Liver (tissue), 9 donors: ENCODE measurements around the gene TEX44. TPM values are rescaled to one million over a fixed set of nuclear protein-coding genes. Genes with fewer than 3 reads are reported as not detected.

Source experiments
- DNase-seq: peaks from one replicate; pipeline ENCODE4 v3.0.0-alpha.2; 2017; ENCODE audit warnings: low spot score
- H3K27ac ChIP-seq, 2 donors: one replicate each; pipeline ENCODE4 v1.7.0; 2013; ENCODE audit warnings: inconsistent platforms in 2 of 2, low read length in 2 of 2, control low read depth in 1 of 2, low read depth in 1 of 2, mild to moderate bottlenecking in 1 of 2
- H3K27me3 ChIP-seq, 4 donors: one replicate each; pipeline versions ENCODE4 v1.6.1 to v1.7.0; 2013; ENCODE audit warnings: low read length in 3 of 4, inconsistent platforms in 1 of 4, mild to moderate bottlenecking in 1 of 4, moderate library complexity in 1 of 4; ENCODE audit not compliant: control insufficient read depth in 4 of 4, insufficient read depth in 4 of 4
- H3K36me3 ChIP-seq, 4 donors: one replicate each; pipeline versions ENCODE4 v1.6.1 to v1.7.0; 2013; ENCODE audit warnings: low read length in 3 of 4, mild to moderate bottlenecking in 3 of 4, low read depth in 1 of 4, moderate library complexity in 1 of 4; ENCODE audit not compliant: control insufficient read depth in 4 of 4, insufficient read depth in 3 of 4
- H3K4me1 ChIP-seq, 4 donors: one replicate each; pipeline versions ENCODE4 v1.6.1 to v1.7.0; 2013; ENCODE audit warnings: low read length in 3 of 4, mild to moderate bottlenecking in 3 of 4, moderate library complexity in 1 of 4; ENCODE audit not compliant: control insufficient read depth in 4 of 4, insufficient read depth in 4 of 4
- H3K4me3 ChIP-seq, 3 donors: one replicate each; pipeline versions ENCODE4 v1.6.1 to v1.7.0; 2013; ENCODE audit warnings: low read length in 3 of 3, control low read depth in 1 of 3, low read depth in 1 of 3, mild to moderate bottlenecking in 1 of 3
- H3K9ac ChIP-seq, 2 donors: one replicate each; pipeline ENCODE4 v1.7.0; 2013; ENCODE audit warnings: low read length in 2 of 2, mild to moderate bottlenecking in 2 of 2, moderate library complexity in 2 of 2, control low read depth in 1 of 2, low read depth in 1 of 2
- H3K9me3 ChIP-seq, 4 donors: one replicate each; pipeline versions ENCODE4 v1.6.1 to v1.7.0; 2013; ENCODE audit warnings: low read length in 3 of 4; ENCODE audit not compliant: control insufficient read depth in 4 of 4
- EGR1 ChIP-seq, 2 donors: IDR thresholded peaks; 2 replicates each; pipeline ENCODE4 v1.6.1; 2016 to 2018; ENCODE audit warnings: antibody characterized with exemption in 2 of 2, low read depth in 2 of 2
- FOXA1 ChIP-seq: IDR thresholded peaks from 2 replicates; pipeline ENCODE4 v1.6.1; 2016; ENCODE audit warnings: antibody characterized with exemption
- FOXA2 ChIP-seq: IDR thresholded peaks from 2 replicates; pipeline ENCODE4 v1.6.1; 2016; ENCODE audit warnings: antibody characterized with exemption
- GABPA ChIP-seq, 2 donors: IDR thresholded peaks in 1 of 2; conservative IDR thresholded peaks in 1 of 2; 2 replicates each; pipeline ENCODE4 v1.6.1; 2016; ENCODE audit warnings: antibody characterized with exemption in 2 of 2, mild to moderate bottlenecking in 1 of 2, moderate library complexity in 1 of 2
- HNF4A ChIP-seq, 2 donors: conservative IDR thresholded peaks; 2 replicates each; pipeline ENCODE4 v1.6.1; 2016; ENCODE audit warnings: antibody characterized with exemption in 2 of 2, mild to moderate bottlenecking in 2 of 2
- NR2F2 ChIP-seq: IDR thresholded peaks from 2 replicates; pipeline ENCODE4 v1.6.1; 2016; ENCODE audit warnings: antibody characterized with exemption
- RAD21 ChIP-seq, 2 donors: IDR thresholded peaks; 2 replicates each; pipeline ENCODE4 v1.6.1; 2016; ENCODE audit warnings: antibody characterized with exemption in 2 of 2, mild to moderate bottlenecking in 2 of 2
- RXRA ChIP-seq, 2 donors: IDR thresholded peaks; 2 replicates each; pipeline ENCODE4 v1.6.1; 2017 to 2018; ENCODE audit warnings: antibody characterized with exemption in 2 of 2, mild to moderate bottlenecking in 1 of 2
- SP1 ChIP-seq: IDR thresholded peaks from 2 replicates; pipeline ENCODE4 v1.6.1; 2018; ENCODE audit warnings: antibody characterized with exemption, mild to moderate bottlenecking
- TAF1 ChIP-seq: conservative IDR thresholded peaks from 2 replicates; pipeline ENCODE4 v1.6.1; 2016; ENCODE audit warnings: antibody characterized with exemption, mild to moderate bottlenecking
- YY1 ChIP-seq: IDR thresholded peaks from 2 replicates; pipeline ENCODE4 v1.6.1; 2016; ENCODE audit warnings: antibody characterized with exemption, mild to moderate bottlenecking
- WGBS: extraction: QIAGEN DNeasy Blood & Tissue Kit; methylation state at CpG from one replicate; pipeline ENCODE4 v1.1.7; 2013; 5-methylcytosine and 5-hydroxymethylcytosine counted together
- polyA plus RNA-seq, 2 donors: library from polyadenylated mRNA; stranded (reverse) in 1 of 2; unstranded in 1 of 2; fragments of 200-250 nt in 1 of 2; fragments of >200 nt in 1 of 2; fragmentation: Nextera tagmentation in 1 of 2; extraction: Ambion mirVana in 1 of 2; gene quantifications; one replicate each; pipeline versions ENCODE4 v1.2.1 to v1.2.3, GENCODE V29; 2013 to 2015
- total RNA-seq, 2 donors: library from RNA; depleted of rRNA; stranded (reverse); fragments of >200 nt; gene quantifications; one replicate each; pipeline ENCODE4 v1.2.3, GENCODE V29; 2014
- TF ChIP-seq, protein P1 (sequence below): IDR thresholded peaks from 2 replicates; pipeline ENCODE4 v1.6.1; 2016; ENCODE audit warnings: antibody characterized with exemption
- TF ChIP-seq, protein P2 (sequence below): fragments of 150-350 bp; IDR thresholded peaks from 2 replicates; pipeline ENCODE4 v1.5.1; 2017; ENCODE audit warnings: improper control_type of control experiment, low read depth, low read length; ENCODE audit not compliant: missing input control
- TF ChIP-seq, protein P3 (sequence below): IDR thresholded peaks from 2 replicates; pipeline ENCODE4 v1.6.1; 2016; ENCODE audit warnings: antibody characterized with exemption
- TF ChIP-seq, protein P4 (sequence below): IDR thresholded peaks from 2 replicates; pipeline ENCODE4 v1.6.1; 2016; ENCODE audit warnings: antibody characterized with exemption
- donor health status: healthy.
- donor health status: healthy.
- donor health status: healthy.
- donor health status: healthy.
- donor health status: healthy.

Gene TEX44
- total and polyA plus RNA-seq, 4 donors, result not detected

DNA sequence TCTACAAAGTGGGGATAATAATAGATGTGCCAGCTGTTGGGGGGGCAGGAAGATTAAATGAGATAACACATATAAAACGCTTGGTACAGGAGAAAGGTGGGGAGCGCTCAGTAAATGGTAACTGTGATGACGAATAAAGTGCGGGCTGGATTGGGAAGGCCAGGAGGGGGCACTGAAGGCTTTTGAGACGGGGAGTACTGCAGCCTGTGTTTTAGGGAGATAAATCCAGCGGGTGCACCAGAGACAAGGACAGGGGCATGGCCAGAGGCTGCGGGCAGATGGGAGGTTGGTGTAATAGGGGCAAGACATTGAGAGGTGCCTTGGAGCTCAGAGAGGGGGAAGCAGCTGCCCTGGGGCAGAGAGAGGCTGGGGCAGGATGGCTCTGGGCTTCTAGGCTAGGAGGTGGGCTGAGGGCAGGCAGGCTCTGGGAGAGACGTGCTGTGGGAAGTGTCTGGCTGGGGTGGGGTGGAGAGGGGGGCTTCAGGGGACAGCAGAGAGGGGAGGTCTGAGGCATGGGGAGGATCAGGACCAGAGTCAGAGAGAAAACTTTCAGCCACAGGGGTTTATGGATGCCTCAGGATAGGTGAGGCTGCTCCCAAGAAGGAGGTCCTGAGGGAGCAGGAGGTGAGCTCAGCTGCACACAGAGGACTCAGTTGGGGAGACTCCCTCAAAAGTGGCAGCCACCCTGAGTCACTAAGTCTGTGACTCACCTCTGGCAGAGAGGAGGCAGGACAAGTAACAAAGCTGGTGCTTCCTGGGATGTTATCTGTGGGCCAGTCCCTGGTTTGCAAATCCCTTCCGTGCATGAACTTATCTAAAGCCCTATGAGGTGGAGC, 18.8 kb downstream of the TEX44 start:
- peak in 1 of 2 donors; percentile 11 for TF ChIP-seq RAD21 (IDR thresholded peaks at IDR 0.05)
- TF ChIP-seq, protein P1, sequence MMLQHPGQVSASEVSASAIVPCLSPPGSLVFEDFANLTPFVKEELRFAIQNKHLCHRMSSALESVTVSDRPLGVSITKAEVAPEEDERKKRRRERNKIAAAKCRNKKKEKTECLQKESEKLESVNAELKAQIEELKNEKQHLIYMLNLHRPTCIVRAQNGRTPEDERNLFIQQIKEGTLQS, result no peak

DNA sequence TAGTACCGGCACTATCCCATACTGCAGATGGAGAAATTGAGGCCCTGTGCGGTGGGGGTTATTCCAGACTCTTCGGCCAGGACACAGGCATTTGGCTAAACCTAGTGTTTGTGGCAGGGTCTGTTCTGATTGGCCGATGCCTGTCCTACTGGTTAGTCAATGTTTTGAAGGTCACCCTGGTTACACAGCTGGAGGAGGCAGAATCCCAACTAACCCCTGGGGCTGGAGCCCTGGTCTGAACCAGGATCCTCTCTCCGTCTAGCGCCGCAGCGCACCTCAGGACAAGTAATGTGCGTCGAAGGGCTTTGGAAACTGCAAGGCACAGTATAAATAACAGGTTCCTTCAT, 19.4 kb downstream of the TEX44 start:
- Histone ChIP-seq H3K27ac (peak overlapping the region in 1 of 2 donors; percentile 9), H3K27me3 (peaks cover 0 to 6% (median 0%) of the 10 kb centered on the region in 4 donors), H3K9ac (no peak overlapping the region), H3K36me3 (no peaks in the 10 kb centered on the region), H3K4me3 (no peak overlapping the region), H3K9me3 (no peaks in the 10 kb centered on the region), H3K4me1 (peaks cover 6 to 21% (median 16%) of the 10 kb centered on the region in 4 donors)
- 36% methylated on average over 10 of the region's 10 CpGs for WGBS
- DNase-seq, result no peak
- TF ChIP-seq RAD21 (IDR thresholded peaks at IDR 0.05), result no peak
- no peak for TF ChIP-seq FOXA1
- no peak for TF ChIP-seq TAF1
- TF ChIP-seq, protein P2, sequence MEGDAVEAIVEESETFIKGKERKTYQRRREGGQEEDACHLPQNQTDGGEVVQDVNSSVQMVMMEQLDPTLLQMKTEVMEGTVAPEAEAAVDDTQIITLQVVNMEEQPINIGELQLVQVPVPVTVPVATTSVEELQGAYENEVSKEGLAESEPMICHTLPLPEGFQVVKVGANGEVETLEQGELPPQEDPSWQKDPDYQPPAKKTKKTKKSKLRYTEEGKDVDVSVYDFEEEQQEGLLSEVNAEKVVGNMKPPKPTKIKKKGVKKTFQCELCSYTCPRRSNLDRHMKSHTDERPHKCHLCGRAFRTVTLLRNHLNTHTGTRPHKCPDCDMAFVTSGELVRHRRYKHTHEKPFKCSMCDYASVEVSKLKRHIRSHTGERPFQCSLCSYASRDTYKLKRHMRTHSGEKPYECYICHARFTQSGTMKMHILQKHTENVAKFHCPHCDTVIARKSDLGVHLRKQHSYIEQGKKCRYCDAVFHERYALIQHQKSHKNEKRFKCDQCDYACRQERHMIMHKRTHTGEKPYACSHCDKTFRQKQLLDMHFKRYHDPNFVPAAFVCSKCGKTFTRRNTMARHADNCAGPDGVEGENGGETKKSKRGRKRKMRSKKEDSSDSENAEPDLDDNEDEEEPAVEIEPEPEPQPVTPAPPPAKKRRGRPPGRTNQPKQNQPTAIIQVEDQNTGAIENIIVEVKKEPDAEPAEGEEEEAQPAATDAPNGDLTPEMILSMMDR, result no peak
- no peak for TF ChIP-seq YY1
- no peak for TF ChIP-seq SP1
- no peak for TF ChIP-seq GABPA (IDR thresholded peaks at IDR 0.05 in 1 of 2, conservative IDR thresholded peaks at IDR 0.05 in 1 of 2)
- no peak for TF ChIP-seq EGR1 (IDR thresholded peaks at IDR 0.05; ENCODE audit: low read depth in 2 of 2)
- no peak for TF ChIP-seq FOXA2
- TF ChIP-seq HNF4A (conservative IDR thresholded peaks at IDR 0.05), result no peak
- no peak for TF ChIP-seq NR2F2

More for the DNA sequence above, 18.8 kb downstream of the TEX44 start:
- Histone ChIP-seq H3K9me3 (no peaks in the 10 kb centered on the region), H3K27ac (no peak overlapping the region), H3K36me3 (no peaks in the 10 kb centered on the region), H3K4me3 (no peak overlapping the region), H3K9ac (no peak overlapping the region), H3K27me3 (peaks cover 0 to 6% (median 0%) of the 10 kb centered on the region in 4 donors), H3K4me1 (peaks cover 6 to 21% (median 16%) of the 10 kb centered on the region in 4 donors)
- 56% methylated on average over 9 of the region's 9 CpGs for WGBS
- DNase-seq, result no peak

DNA sequence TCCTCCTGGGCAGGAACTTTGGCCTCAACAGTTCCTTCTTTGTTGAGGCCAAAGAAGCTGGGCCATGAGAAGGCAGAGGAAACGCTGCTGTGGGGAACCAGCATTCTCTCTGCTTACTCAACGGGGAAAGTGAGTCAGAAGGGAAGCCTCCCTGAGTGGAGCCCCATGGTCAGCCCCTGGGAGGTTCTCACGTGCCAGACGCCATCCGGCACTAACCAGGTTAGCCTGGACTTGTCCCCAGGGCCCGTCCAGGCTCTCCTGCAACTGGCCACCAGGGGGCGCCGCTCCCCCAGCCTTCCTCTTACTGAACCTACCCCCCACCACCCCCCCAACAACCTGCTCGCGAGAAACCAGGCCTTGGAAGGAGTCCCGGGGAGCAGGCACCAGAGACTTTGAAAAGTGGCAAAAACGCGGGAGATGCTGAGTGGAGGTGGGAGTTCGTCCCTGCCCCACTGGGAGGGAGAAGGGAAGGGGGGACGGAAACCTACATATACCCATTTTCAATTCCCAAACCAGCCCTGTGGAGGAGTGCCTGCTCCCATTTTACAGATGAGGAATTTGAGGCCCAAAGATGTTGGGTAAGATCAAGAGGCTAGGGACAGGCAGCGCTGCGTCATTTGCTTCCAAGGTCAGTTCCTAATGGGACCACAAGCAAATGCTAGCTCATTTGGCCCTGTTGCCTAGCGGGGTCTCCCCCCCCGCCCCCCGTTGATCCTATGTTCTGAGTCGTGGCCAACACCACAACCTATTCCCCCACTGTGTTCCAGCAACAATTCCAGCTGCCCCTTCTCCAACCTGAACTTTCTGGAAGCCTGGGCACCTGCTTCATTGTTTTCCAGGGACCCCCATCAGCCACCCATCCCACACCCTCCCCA, 20.0 kb downstream of the TEX44 start:
- H3K4me1 ChIP-seq, result peaks cover 6 to 21% (median 16%) of the 10 kb centered on the region in 4 donors
- TF ChIP-seq FOXA1 (no peak), NR2F2 (no peak), FOXA2 (no peak), SP1 (no peak), RXRA (IDR thresholded peaks at IDR 0.05) (no peak), RAD21 (IDR thresholded peaks at IDR 0.05) (peak; percentile 86 to 90), GABPA (IDR thresholded peaks at IDR 0.05 in 1 of 2, conservative IDR thresholded peaks at IDR 0.05 in 1 of 2) (no peak), TAF1 (no peak)
- TF ChIP-seq, protein P1, result no peak
- TF ChIP-seq, protein P2, result peak; percentile 82
- TF ChIP-seq, protein P3, sequence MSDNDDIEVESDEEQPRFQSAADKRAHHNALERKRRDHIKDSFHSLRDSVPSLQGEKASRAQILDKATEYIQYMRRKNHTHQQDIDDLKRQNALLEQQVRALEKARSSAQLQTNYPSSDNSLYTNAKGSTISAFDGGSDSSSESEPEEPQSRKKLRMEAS, result peak; percentile 9
- TF ChIP-seq, protein P4, sequence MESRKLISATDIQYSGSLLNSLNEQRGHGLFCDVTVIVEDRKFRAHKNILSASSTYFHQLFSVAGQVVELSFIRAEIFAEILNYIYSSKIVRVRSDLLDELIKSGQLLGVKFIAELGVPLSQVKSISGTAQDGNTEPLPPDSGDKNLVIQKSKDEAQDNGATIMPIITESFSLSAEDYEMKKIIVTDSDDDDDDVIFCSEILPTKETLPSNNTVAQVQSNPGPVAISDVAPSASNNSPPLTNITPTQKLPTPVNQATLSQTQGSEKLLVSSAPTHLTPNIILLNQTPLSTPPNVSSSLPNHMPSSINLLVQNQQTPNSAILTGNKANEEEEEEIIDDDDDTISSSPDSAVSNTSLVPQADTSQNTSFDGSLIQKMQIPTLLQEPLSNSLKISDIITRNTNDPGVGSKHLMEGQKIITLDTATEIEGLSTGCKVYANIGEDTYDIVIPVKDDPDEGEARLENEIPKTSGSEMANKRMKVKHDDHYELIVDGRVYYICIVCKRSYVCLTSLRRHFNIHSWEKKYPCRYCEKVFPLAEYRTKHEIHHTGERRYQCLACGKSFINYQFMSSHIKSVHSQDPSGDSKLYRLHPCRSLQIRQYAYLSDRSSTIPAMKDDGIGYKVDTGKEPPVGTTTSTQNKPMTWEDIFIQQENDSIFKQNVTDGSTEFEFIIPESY, result no peak
- peak overlapping the region; percentile 77 to 90 for H3K27ac ChIP-seq
- WGBS, result 20% methylated on average over 21 of the region's 21 CpGs
- peak; percentile 91 for DNase-seq
- H3K27me3 ChIP-seq, result peaks cover 0 to 6% (median 0%) of the 10 kb centered on the region in 4 donors
- H3K4me3 ChIP-seq, result no peak overlapping the region
- no peaks in the 10 kb centered on the region for H3K9me3 ChIP-seq
- no peaks in the 10 kb centered on the region for H3K36me3 ChIP-seq
- H3K9ac ChIP-seq, result no peak overlapping the region
